ENCODE data around the gene TMEM17. TPM values are rescaled to one million over a fixed set of nuclear protein-coding genes. Genes with fewer than 3 reads are reported as not detected.

TMEM17 gene
- total RNA-seq, 2 experiments from 2014 or later = 0.18 to 0.25 TPM

DNA sequence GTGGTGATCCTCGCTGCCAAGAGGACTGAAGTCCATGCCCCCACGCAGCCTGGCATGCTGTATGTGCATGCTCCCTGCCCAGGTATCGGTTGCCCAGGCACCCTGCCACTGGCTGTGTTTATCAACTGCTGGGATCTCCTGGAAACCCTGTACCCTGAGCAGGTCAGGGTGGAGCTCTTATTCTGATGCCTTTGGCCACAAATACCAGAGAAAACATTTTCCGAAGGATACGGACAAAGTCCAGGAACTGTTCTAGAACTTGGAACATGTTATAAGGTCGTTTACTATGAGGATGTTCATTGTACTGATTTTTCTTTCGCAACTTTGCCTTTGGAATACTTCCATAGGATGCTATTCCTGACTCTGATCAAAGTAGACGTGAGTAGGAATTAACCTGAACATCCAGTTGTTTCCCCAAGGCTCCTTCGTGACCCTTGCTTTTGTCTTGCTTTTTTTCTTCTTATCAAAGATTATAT, 55.2 kb downstream of the TMEM17 start:
- ATAC-seq = no peak
- Mint-ChIP-seq H3K27ac (no peak overlapping the region), H3K36me3 (ENCODE audit: low read depth) (no peaks in the 10 kb centered on the region), H3K4me1 (no peaks in the 10 kb centered on the region), H3K9me3 (ENCODE audit: low read depth) (no peaks in the 10 kb centered on the region), H3K27me3 (no peaks in the 10 kb centered on the region), H3K4me3 (no peak overlapping the region)
- intact Hi-C loops (cut with DNase I, micrococcal nuclease) = loop anchor here in 1 of 2 experiments (10.0 kb wide), 1 partner anchor 1094 kb away; no protein-coding TSS in a partner anchor
- ChIA-PET POLR2A (no interaction called here), CTCF (no interaction called here)
- DNase-seq = no peak

Other genes starting within 250 kb of the TMEM17 start
- 10 to 100 TPM; 27.3 to 28.5 TPM for gene EHBP1, start 199.5 kb upstream of the TMEM17 start, total RNA-seq

Data from activated CD4-positive, alpha-beta T cell treated with anti-CD3 and anti-CD28 coated beads for 36 hours (primary cell).